B cell (primary cell): Measurements from ENCODE around the gene DLX1. TPM values are rescaled to one million over a fixed set of nuclear protein-coding genes. Genes with fewer than 3 reads are reported as not detected.
A peak's percentile ranks its signal among the peaks of the same experiment; 100 is the strongest.

Experiments used
- ATAC-seq: fragments of 200-7000 bp; cut with Tn5 transposase; one replicate; pipeline ENCODE4 v1.10.0; 2021; ENCODE audit warnings: low read depth, mild to moderate bottlenecking, moderate number of reproducible peaks, moderate library complexity
- CTCF ChIA-PET: fragments of 350-600 bp; sonication (Branson Sonifier 250); formaldehyde crosslinking; loops from one replicate; lab custom pipeline; 2021; ENCODE audit warnings: antibody characterized with exemption, inconsistent platforms; lab: Charles Lee
- POLR2A ChIA-PET: fragments of 350-600 bp; sonication (Branson Sonifier 250); formaldehyde crosslinking; loops from one replicate; lab custom pipeline; 2021; ENCODE audit warnings: antibody characterized with exemption; lab: Charles Lee
- DNase-seq: peaks from one replicate; pipeline ENCODE4 v3.0.0; 2013
- H2AFZ ChIP-seq: 2 replicates; pipeline ENCODE4 v1.6.1; 2012; ENCODE audit warnings: mild to moderate bottlenecking, low read depth, low read length; ENCODE audit not compliant: insufficient read depth, poor library complexity, severe bottlenecking
- H3K27ac ChIP-seq, 2 donors: 1 replicate in 1 of 2; 2 replicates in 1 of 2; pipeline ENCODE4 v1.5.1; 2012 to 2013; ENCODE audit warnings: low read length in 2 of 2, mild to moderate bottlenecking in 2 of 2, moderate library complexity in 1 of 2
- H3K27me3 ChIP-seq, 4 experiments: fragments of 200-600 bp in 1 of 4; sonication (generic) in 1 of 4; replicated peaks in 1 of 4; 1 replicate in 2 of 4; 2 replicates in 2 of 4; pipeline versions ENCODE4 v1.6.1 to v1.7.0; 2013 to 2016; ENCODE audit warnings: low read length in 3 of 4, mild to moderate bottlenecking in 2 of 4, mixed read lengths in 1 of 4, moderate library complexity in 1 of 4; ENCODE audit not compliant: insufficient read depth in 4 of 4, control insufficient read depth in 3 of 4; ENCODE audit errors: control extremely low read depth in 1 of 4
- H3K36me3 ChIP-seq, 2 experiments: replicated peaks in 1 of 2; 1 replicate in 1 of 2; 2 replicates in 1 of 2; pipeline versions ENCODE4 v1.6.1 to v1.7.1; 2013; ENCODE audit warnings: low read length in 1 of 2; ENCODE audit not compliant: insufficient read depth in 2 of 2, control insufficient read depth in 1 of 2; ENCODE audit errors: control extremely low read depth in 1 of 2, extremely low read depth in 1 of 2
- H3K4me1 ChIP-seq, 2 donors: fragments of 200-600 bp in 1 of 2; sonication (generic) in 1 of 2; 1 replicate in 1 of 2; 2 replicates in 1 of 2; pipeline versions ENCODE4 v1.5.1 to v1.6.1; 2013 to 2017; ENCODE audit warnings: low read length in 2 of 2; ENCODE audit not compliant: control insufficient read depth in 2 of 2, insufficient read depth in 2 of 2
- H3K4me2 ChIP-seq: replicated peaks from 2 replicates; pipeline ENCODE3; 2012; ENCODE audit warnings: mild to moderate bottlenecking, low read depth, low read length; ENCODE audit not compliant: poor library complexity, severe bottlenecking
- H3K4me3 ChIP-seq, 5 experiments: fragments of 200-600 bp in 1 of 5; sonication (generic) in 1 of 5; 1 replicate in 3 of 5; 2 replicates in 2 of 5; pipeline versions ENCODE4 v1.5.1 to v1.7.0; 2011 to 2016; ENCODE audit warnings: low read length in 4 of 5, mild to moderate bottlenecking in 4 of 5, low read depth in 2 of 5, control low read depth in 1 of 5, moderate library complexity in 1 of 5; ENCODE audit not compliant: insufficient read depth in 1 of 5; ENCODE audit errors: control extremely low read depth in 1 of 5, extremely low read depth in 1 of 5
- H3K79me2 ChIP-seq: fragments of 200-600 bp; sonication (generic); one replicate; pipeline ENCODE4 v1.6.0; 2016; ENCODE audit warnings: low read length; ENCODE audit not compliant: control insufficient read depth, insufficient read depth
- H3K9ac ChIP-seq: fragments of 200-600 bp; sonication (generic); 2 replicates; pipeline ENCODE4 v1.6.1; 2017; ENCODE audit warnings: mild to moderate bottlenecking, low read length, moderate library complexity
- H3K9me3 ChIP-seq, 3 donors: one replicate each; pipeline versions ENCODE4 v1.6.1 to v1.7.1; 2013; ENCODE audit warnings: low read length in 2 of 3; ENCODE audit not compliant: control insufficient read depth in 2 of 3, insufficient read depth in 1 of 3; ENCODE audit errors: control extremely low read depth in 1 of 3
- H4K20me1 ChIP-seq: 2 replicates; pipeline ENCODE4 v1.6.0; 2012; ENCODE audit warnings: mild to moderate bottlenecking, low read length; ENCODE audit not compliant: insufficient read depth, control insufficient read depth, poor library complexity, severe bottlenecking
- H3K27ac Mint-ChIP-seq: one replicate; pipeline ENCODE4 v1.8.0; 2021; ENCODE audit warnings: mixed read lengths
- H3K27me3 Mint-ChIP-seq: one replicate; pipeline ENCODE4 v1.8.0; 2021; ENCODE audit warnings: mixed read lengths
- H3K4me1 Mint-ChIP-seq: one replicate; pipeline ENCODE4 v1.8.0; 2021; ENCODE audit warnings: mixed read lengths
- H3K4me3 Mint-ChIP-seq: one replicate; pipeline ENCODE4 v1.8.0; 2021; ENCODE audit warnings: mixed read lengths
- H3K9me3 Mint-ChIP-seq: one replicate; pipeline ENCODE4 v1.8.0; 2022; ENCODE audit warnings: mixed read lengths; ENCODE audit not compliant: insufficient read depth
- EZH2 ChIP-seq: IDR thresholded peaks from 2 replicates; pipeline ENCODE4 v1.6.1; 2012; ENCODE audit warnings: borderline replicate concordance, low read depth, mild to moderate bottlenecking, moderate library complexity, low read length; ENCODE audit not compliant: insufficient read depth, poor library complexity, severe bottlenecking
- WGBS: methylation state at CpG from one replicate; pipeline ENCODE4 v1.1.5; 2013; ENCODE audit warnings: missing lambda C conversion rate; ENCODE audit not compliant: insufficient coverage; 5-methylcytosine and 5-hydroxymethylcytosine counted together
- intact Hi-C: fragments of 100-400 bp; cut with micrococcal nuclease; formaldehyde crosslinking; loops from one replicate; pipeline ENCODE4 v1.10.0; 2022
- polyA plus RNA-seq: library from polyadenylated mRNA; depleted of rRNA; stranded (reverse); fragments of >200 nt; gene quantifications from 2 replicates; pipeline ENCODE4 v1.2.3, GENCODE V29; 2012
- total RNA-seq, 2 donors: library from RNA; stranded (reverse); fragments of 120-200 nt in 1 of 2; gene quantifications; 1 replicate in 1 of 2; 2 replicates in 1 of 2; pipeline versions ENCODE4 v1.2.3 to v1.2.4, GENCODE V29; 2013 to 2022
- TF ChIP-seq, protein P1 (sequence below): fragments of 200-600 bp; IDR thresholded peaks from one replicate; pipeline ENCODE4 v1.8.0; 2022; ENCODE audit warnings: antibody characterized with exemption, mild to moderate bottlenecking

Gene DLX1
- total and polyA plus RNA-seq, 2 donors (not counting 1 experiment from before 2014, with no cell fraction given), result not detected

- H3K4me3 ChIP-seq, result no peak overlapping the region
- 15% methylated on average over 15 of the region's 31 CpGs for WGBS
- TF ChIP-seq EZH2, result no peak
- TF ChIP-seq, protein P1, sequence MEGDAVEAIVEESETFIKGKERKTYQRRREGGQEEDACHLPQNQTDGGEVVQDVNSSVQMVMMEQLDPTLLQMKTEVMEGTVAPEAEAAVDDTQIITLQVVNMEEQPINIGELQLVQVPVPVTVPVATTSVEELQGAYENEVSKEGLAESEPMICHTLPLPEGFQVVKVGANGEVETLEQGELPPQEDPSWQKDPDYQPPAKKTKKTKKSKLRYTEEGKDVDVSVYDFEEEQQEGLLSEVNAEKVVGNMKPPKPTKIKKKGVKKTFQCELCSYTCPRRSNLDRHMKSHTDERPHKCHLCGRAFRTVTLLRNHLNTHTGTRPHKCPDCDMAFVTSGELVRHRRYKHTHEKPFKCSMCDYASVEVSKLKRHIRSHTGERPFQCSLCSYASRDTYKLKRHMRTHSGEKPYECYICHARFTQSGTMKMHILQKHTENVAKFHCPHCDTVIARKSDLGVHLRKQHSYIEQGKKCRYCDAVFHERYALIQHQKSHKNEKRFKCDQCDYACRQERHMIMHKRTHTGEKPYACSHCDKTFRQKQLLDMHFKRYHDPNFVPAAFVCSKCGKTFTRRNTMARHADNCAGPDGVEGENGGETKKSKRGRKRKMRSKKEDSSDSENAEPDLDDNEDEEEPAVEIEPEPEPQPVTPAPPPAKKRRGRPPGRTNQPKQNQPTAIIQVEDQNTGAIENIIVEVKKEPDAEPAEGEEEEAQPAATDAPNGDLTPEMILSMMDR, result no peak
Observed at GRCh38 chr2:172087207-172087779, 2.0 kb downstream of the DLX1 start.

GRCh38 chr2:172087780-172088244 is 2.5 kb downstream of the DLX1 start:
- H3K4me3 Mint-ChIP-seq, result no peak overlapping the region
- no peaks in the 10 kb centered on the region for H3K9me3 Mint-ChIP-seq
- peaks cover 41% of the 10 kb centered on the region for H3K4me1 Mint-ChIP-seq
- no peaks in the 10 kb centered on the region for H3K36me3 ChIP-seq
- no peak overlapping the region for H3K27ac ChIP-seq
- H3K4me2 ChIP-seq, result no peak overlapping the region
- no peak overlapping the region for H3K9ac ChIP-seq
- no peak overlapping the region for H3K4me3 ChIP-seq
- peaks cover 48 to 66% of the 10 kb centered on the region in 2 donors for H3K4me1 ChIP-seq
- CTCF ChIA-PET, result interaction anchor here (1.2 to 10.1 kb wide), 2 partner anchors 16 to 374 kb away, joined by 3 to 58 read pairs; partner anchors contain the start of gene DLX2
- POLR2A ChIA-PET, result interaction anchor here (0.8 to 1.5 kb wide), 2 partner anchors 12 to 15 kb away, joined by 3 to 9 read pairs; partner anchors contain the start of gene DLX2
- intact Hi-C loops, result no loop called here
- H3K79me2 ChIP-seq, result no peaks in the 10 kb centered on the region
- peak overlapping the region; percentile 83 for H3K27ac Mint-ChIP-seq
- peak; percentile 52 for DNase-seq
- peaks cover 2 to 97% (median 87%) of the 10 kb centered on the region in 4 experiments for H3K27me3 ChIP-seq
- H3K27me3 Mint-ChIP-seq, result peaks cover 70% of the 10 kb centered on the region
- H4K20me1 ChIP-seq, result no peaks in the 10 kb centered on the region
- no peak overlapping the region for H2AFZ ChIP-seq
- 11% methylated on average over 16 of the region's 23 CpGs for WGBS
- peaks cover 2 to 85% (median 38%) of the 10 kb centered on the region in 3 donors for H3K9me3 ChIP-seq
- ATAC-seq, result no peak
- TF ChIP-seq, protein P1, result no peak
- TF ChIP-seq EZH2, result no peak

More at GRCh38 chr2:172087207-172087779, 2.0 kb downstream of the DLX1 start:
- intact Hi-C loops, result no loop called here
- ATAC-seq, result no peak
- H3K4me3 Mint-ChIP-seq, result peak overlapping the region; percentile 50
- Histone ChIP-seq H4K20me1 (no peaks in the 10 kb centered on the region), H3K4me2 (peak overlapping the region; percentile 79), H3K4me1 (peaks cover 51 to 70% of the 10 kb centered on the region in 2 donors), H3K9me3 (peaks cover 2 to 89% (median 39%) of the 10 kb centered on the region in 3 donors), H2AFZ (no peak overlapping the region), H3K27me3 (peaks cover 0 to 97% (median 87%) of the 10 kb centered on the region in 4 experiments), H3K36me3 (no peaks in the 10 kb centered on the region), H3K9ac (no peak overlapping the region), H3K27ac (no peak overlapping the region), H3K79me2 (no peaks in the 10 kb centered on the region)
- no peaks in the 10 kb centered on the region for H3K9me3 Mint-ChIP-seq
- no peak for DNase-seq
- ChIA-PET POLR2A (no interaction called here), CTCF (interaction anchor here (1.2 to 10.1 kb wide), 2 partner anchors 17 to 374 kb away, joined by 3 to 58 read pairs; partner anchors contain the start of gene DLX2)
- peaks cover 68% of the 10 kb centered on the region for H3K27me3 Mint-ChIP-seq
- peaks cover 41% of the 10 kb centered on the region for H3K4me1 Mint-ChIP-seq
- peak overlapping the region; percentile 83 for H3K27ac Mint-ChIP-seq
